AG08396 (cell line): ENCODE data around the gene ALDH3A1.
A peak's percentile ranks its signal among the peaks of the same experiment; 100 is the strongest.

Source experiments
- DNase-seq: peaks from one replicate; pipeline ENCODE4 v3.0.0; 2012; ENCODE audit warnings: low spot score, mixed read lengths

The ALDH3A1 gene

DNA sequence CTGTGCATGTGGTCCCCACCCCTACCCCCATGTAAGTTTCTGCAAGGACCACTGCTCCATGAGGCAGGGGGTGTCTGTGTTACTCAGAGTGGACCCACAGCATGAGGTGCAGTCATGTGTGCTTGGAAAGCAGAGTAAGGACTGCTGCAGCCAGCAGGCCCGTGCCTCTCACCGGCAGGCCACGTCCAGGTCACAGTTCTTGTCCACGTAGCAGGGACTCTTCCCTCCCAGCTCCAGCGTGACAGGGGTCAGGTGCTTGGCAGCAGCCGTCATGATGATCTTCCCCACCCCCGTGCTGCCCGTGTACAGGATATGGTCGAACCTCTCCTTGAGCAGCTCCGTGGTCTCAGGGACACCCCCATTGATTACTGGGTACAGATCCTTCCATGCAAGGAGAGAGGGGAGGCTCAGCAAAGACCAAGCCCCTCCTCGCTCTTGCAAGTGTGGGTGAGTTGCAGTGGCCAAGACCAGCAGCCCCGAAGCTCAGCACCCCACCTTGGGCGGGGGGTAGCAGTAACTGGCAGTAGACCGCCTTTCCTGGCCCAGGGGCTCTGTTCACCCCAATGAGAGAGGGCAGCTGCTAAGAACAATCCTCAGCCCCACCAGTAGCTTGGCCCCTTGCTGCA, 6.2 kb downstream of the ALDH3A1 start:
- DNase-seq = no peak

DNA sequence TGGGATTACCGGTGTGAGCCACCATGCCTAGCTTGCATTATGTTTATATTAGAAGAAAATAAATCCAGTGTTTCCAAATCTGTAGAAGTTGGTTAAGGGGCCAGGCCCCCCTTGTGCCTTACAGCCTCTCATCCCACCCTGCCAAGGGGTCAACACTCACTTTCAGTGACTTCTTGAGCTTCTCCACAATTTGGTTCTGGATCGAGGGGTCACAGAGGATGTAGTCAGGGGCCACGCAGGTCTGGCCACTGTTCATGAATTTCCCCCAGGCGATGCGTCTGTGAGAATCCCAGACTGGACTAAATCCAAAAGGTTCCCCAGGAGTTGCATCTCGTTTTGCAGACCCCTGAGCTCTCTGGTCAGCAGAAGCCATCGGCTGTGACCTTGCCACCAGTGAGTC, 7.2 kb downstream of the ALDH3A1 start:
- DNase-seq = no peak

- DNase-seq = no peak
Observed at GRCh38 chr17:19739241-19740201, 8.6 kb downstream of the ALDH3A1 start.

GRCh38 chr17:19738757-19739156, 9.3 kb downstream of the ALDH3A1 start:
- no peak for DNase-seq

- DNase-seq = no peak
Observed at GRCh38 chr17:19738073-19738449, 10.0 kb downstream of the ALDH3A1 start.

- no peak for DNase-seq
Observed at GRCh38 chr17:19737305-19738072, 10.6 kb downstream of the ALDH3A1 start.

DNA sequence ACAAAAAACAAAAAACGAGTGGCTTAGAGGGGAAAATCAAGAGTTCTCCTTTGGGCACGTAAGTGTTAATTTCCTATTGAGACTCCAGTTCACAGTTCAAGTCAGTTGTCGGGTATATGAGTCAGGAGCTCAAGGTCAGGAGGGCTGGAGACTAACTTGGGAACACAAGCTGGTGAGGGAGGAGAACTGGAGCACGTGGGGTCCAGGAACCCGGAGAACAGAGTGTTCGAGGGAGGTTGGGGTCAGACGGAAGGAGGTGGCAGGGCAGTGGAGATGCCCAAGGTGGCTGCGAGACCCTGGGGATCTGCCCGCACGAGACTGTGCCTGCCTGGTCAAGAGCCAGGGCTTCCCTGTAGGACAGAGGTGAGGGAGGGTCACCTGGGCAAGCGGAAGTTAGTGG, 12.0 kb downstream of the ALDH3A1 start:
- DNase-seq = no peak

DNA sequence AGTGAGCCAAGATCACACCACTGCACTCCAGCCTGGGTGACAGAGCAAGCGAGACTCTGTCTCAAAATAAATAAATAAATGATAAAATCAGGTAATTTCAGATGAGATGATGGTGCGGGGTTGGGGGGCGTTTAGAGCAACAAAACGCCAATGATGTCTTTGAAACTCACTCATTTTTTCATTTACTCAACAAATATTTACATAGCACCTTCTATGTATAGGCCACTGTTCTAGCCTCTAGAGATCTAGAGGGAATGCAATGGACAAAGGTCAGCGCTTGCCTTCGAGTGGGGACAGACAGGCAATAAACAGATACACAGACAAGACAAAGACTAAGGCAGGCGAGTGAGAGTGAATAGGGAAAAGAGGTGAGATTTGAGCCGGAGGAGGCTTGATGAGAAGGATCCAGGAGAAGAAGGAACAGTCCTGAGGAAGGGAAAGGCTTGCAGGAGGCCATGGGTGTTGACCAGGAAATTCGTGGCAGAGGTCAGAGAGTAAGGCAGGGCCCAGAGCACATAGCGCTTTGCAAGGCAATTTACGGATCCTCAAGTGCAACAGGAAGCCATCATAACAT, 14.1 kb downstream of the ALDH3A1 start:
- DNase-seq = no peak

GRCh38 chr17:19731626-19732025, 16.5 kb downstream of the ALDH3A1 start:
- no peak for DNase-seq

DNA sequence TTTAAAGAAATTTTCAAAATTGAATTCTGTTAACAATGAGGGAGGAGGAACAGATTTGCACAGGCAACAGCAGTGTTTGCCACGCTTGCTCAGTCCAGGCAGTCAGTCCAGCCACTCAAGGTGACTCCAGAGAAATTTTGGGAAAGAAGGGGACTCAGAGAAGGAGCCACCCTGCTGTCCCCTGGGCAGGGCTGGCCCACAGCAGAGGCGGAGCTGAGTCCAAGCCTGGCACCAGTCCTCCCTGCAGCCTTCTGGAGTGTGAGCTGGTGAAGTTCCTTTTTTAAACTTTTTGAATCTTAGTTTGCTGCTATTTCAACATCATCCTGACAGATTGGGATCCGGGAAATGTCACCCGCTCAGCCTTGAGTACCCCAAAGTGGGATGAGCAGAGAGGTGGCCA, 17.3 kb downstream of the ALDH3A1 start:
- DNase-seq = no peak

DNA sequence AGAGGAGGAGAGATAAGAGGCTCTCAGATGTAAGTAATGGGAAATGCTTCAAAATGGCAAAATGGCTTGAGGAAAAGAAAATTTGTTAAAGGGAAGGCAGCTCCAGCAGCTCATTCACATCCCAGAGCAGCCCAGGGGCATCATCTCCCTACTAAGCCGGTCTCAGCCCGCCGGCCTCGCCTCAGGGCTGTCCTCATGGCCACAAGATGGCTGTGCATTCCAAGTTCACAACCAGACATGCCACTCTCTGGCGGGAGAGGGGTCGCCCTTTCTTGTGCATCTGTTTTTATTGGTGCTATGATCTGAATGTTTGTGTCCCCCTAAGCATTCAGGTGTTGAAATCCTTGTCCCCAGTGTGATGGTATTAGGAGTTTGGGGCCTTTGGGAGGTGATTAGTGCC, 18.2 kb downstream of the ALDH3A1 start:
- no peak for DNase-seq

GRCh38 chr17:19728084-19728495, 20.0 kb downstream of the ALDH3A1 start:
- DNase-seq = peak; percentile 88

GRCh38 chr17:19727501-19728078, 20.5 kb downstream of the ALDH3A1 start:
- peak; percentile 76 for DNase-seq

DNA sequence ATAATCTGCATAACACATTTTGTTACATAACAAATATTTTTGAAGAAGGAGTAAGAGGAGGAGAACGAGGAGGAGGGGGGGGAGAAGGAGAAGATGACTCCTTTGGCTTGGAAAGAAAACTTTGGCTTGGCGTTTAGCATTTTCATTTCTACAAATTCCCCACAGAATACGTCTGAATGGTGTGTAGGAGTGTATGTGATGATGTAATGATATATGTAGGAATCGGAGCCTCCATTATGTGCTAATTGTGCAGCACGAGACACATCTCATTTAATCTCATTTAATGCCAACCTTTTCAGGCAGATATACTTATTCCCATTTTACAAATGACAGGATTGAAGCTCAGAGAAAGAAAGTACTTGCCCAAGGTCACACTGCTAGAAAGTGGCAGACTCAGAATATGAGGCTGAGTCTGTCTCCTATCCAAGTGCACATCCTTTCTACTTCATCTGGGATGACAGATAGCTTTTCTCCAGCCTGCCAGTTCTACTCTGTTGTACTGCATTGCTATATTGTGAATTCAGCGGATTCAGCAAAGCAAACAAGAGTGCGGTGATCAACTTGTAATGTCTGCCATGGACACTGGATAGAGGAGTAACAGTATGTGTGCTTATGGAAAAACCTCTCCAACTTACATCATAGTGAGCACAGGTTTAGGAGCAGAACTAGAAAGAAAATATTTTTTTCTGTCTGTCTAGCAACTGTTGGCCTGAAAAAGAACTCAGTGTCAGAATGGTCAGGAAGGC, 21.3 kb downstream of the ALDH3A1 start:
- no peak for DNase-seq

DNA sequence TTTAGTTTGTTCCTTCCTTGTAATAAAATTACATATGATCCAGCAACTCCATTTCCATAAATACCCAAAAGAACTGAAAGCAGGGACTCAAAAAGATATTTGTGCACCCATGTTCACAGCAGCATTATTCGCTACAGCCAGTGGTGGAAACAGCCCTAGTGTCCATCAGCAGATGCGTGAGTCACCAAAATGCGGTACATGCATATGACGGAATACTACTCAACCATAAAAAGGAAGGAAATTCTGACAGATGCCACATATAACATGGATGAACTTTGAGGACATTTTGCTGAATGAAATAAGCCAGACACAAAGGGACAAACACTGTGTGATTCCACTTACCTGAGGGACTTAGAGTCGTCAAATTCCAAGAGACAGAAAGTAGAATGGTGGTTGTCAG, 22.6 kb downstream of the ALDH3A1 start:
- DNase-seq = no peak

DNA sequence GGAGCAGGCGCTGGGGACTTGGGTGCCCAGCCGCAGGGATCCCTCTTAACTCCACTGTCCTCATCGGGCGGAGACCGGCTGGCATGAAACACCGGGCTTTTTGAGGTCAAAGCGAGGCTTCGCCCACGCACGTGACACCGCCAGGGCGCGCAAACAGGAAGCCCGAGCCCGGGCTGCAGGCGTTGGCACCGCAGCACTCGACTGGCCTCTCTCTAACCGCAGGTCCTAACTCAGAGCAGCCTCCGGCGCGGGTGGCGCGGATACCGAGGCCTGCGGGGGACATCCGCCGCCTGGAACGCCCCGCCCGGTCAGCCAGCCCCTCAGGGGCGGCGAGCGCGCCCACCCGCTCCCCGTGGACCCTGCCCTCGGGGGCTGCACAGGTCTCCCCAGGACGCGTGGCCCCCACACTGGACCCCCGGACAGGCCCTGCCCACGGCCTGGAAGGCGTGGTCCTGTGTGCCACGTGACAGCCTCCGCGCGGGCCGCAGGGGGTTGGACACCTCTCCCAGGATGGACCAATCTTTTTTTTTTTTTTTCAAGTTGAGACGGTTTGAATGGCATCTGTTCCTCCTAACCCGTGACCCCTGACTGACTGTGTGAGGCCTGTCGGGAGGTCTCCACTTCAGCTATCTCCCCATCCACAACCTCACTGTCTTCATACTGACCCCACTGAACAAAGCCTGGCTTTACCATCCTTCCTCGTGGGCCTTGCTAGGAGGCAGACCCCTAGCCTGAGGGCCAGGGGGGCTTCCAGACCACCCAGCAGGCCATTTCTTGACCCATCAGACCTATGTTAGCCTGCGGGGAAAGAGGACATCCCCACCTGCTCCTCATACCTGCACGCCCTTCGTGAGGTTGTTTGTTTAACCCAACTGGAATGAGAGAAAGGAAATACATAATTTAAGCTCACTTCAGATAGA, 23.3 kb downstream of the ALDH3A1 start:
- DNase-seq = no peak

- DNase-seq = no peak
Observed at GRCh38 chr17:19723964-19724363, 24.1 kb downstream of the ALDH3A1 start.

GRCh38 chr17:19720631-19721426, 27.3 kb downstream of the ALDH3A1 start:
- DNase-seq = no peak

GRCh38 chr17:19720210-19720475, 28.0 kb downstream of the ALDH3A1 start:
- no peak for DNase-seq
